GM03348 (cell line): ENCODE measurements around the gene ULK4.
"Not testable (repeated sequence)": the region's sequence is repeated elsewhere in the genome, so short reads cannot be mapped to it uniquely, and the experiment has no call there.

Source experiments
- DNase-seq: peaks from one replicate; pipeline ENCODE4 v3.0.0; 2012; ENCODE audit warnings: low spot score

The ULK4 gene

GRCh38 chr3:41762867-41763266, 199.0 kb downstream of the ULK4 start:
- DNase-seq = not testable (repeated sequence)

GRCh38 chr3:41753651-41754050, 208.3 kb downstream of the ULK4 start:
- DNase-seq = no peak

DNA sequence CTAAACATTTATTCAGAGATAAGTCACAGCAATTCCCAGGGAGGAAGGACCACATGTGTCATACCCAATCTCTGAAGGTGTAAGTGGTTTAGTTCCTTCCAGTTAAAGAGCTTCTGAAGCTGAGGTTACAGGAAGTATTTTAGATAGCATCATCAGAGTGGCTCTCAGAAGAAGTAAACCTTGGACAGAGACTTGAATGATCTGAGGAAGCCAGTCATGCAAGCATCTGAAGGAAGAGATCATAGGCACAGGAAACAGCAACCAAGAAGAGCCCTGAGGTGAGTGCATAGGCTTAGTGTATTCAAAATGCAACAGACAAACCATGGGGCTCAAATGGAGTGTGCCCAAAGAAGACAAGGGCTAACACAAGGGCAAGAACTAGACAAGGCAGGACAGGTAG, 210.3 kb downstream of the ULK4 start:
- DNase-seq = no peak

GRCh38 chr3:41749988-41750387, 211.9 kb downstream of the ULK4 start:
- DNase-seq = no peak

GRCh38 chr3:41746215-41746614, 215.7 kb downstream of the ULK4 start:
- no peak for DNase-seq

- no peak for DNase-seq
Observed at GRCh38 chr3:41742121-41742520, 219.8 kb downstream of the ULK4 start.

GRCh38 chr3:41740374-41740886, 221.5 kb downstream of the ULK4 start:
- no peak for DNase-seq

- DNase-seq = no peak
Observed at GRCh38 chr3:41726891-41727290, 235.0 kb downstream of the ULK4 start.

DNA sequence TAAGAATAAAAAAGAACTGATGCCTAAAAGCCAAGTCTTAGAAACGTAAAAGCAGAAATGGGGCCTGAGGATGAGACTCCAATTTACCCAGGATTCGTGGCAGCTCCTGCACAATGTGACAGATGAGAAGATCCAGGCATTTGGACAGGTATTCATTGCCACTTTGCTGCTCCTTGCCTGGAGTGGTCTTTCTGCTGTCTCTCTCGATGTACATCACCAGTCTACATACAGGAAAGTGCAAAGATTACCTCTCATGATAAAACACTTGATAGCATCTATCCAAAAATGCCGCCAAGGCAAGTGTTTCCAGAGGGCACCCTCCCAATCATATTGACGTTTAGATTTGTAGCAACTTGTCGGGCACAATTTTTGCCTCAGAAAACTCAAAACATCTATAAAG, 244.3 kb downstream of the ULK4 start:
- no peak for DNase-seq

- DNase-seq = peak; percentile 35
Observed at GRCh38 chr3:41716471-41716870, 245.4 kb downstream of the ULK4 start.

- DNase-seq = no peak
Observed at GRCh38 chr3:41715376-41715775, 246.5 kb downstream of the ULK4 start.

GRCh38 chr3:41711651-41712050, 250.3 kb downstream of the ULK4 start:
- DNase-seq = peak; percentile 70

- DNase-seq = peak; percentile 82
Observed at GRCh38 chr3:41710646-41711388, 251.1 kb downstream of the ULK4 start.

DNA sequence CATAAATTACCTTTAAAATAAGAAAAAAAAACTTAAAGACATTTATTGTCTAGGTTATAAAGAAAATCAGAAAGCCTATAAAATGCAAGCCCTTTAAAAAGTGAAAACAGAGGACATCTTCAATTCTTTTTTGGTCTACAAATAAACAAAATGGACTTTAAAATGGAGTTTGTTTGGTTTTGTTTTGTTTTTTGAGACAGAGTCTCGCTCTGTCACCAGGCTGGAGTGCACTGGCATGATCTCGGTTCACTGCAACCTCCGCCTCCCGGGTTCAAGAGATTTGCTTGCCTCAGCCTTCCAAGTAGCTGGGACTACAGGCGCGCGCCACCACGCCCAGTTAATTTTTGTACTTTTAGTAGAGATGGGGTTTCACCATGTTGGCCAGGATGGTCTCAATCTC, 252.7 kb downstream of the ULK4 start:
- DNase-seq = not testable (repeated sequence)

DNA sequence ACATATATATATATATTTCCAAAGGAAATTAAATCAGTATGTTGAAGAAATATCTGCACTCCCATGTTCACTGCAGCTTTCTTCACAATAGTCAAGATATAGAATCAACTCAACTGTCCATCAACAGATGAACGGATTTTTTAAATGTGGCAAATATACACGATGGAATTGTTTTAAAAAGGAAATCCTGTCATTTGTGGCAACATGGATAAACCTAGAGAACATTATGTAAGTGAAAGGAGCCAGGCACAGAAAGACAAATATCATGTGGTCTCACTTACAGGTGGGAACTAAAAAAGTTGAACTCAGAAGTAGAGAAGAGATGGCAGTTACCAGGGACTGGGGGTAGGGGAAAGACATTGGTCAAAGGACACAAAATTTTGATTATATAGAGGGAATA, 253.7 kb downstream of the ULK4 start:
- DNase-seq = no peak

DNA sequence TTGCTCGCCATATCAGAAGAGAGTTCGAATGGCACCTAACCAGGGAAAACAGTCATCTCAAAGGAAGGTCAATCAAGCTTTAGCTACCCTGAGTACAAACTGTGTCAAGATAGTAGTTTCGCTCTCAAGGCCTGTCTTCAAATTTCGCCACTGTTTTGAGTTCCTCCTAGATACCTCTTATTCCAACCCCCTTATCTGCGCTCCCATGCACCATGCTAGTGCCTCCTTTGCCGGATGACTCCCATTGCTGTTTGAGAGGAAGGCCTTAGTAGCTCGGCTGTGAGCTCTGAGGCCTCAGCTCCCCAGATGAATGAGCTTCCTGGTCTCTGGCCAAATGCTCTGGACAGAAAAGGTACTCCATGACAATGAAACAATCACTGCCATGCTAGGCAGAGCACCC, 256.0 kb downstream of the ULK4 start:
- DNase-seq = no peak

GRCh38 chr3:41701191-41701698, 260.7 kb downstream of the ULK4 start:
- no peak for DNase-seq

- no peak for DNase-seq
Observed at GRCh38 chr3:41700155-41700554, 261.7 kb downstream of the ULK4 start.

- DNase-seq = no peak
Observed at GRCh38 chr3:41698898-41699297, 263.0 kb downstream of the ULK4 start.

DNA sequence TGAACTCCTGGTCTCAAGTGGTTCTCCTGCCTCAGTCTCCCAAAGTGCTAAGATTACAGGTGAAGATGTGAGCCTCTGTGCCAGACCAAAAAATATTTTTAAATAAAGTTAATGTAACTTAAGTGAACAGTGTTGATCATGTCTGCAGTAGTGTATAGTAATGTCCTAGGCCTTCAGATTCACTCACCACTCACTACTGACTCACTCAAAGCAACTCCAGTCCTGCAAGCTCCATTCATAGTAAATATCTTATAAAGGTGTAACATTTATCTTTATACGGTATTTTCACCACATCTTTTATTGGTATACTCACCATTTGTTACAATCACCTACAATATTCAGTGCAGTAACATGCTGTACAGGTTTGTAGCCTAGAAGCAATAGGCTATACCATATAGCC, 264.2 kb downstream of the ULK4 start:
- DNase-seq = no peak

GRCh38 chr3:41695806-41696205, 266.1 kb downstream of the ULK4 start:
- DNase-seq = not testable (repeated sequence)

DNA sequence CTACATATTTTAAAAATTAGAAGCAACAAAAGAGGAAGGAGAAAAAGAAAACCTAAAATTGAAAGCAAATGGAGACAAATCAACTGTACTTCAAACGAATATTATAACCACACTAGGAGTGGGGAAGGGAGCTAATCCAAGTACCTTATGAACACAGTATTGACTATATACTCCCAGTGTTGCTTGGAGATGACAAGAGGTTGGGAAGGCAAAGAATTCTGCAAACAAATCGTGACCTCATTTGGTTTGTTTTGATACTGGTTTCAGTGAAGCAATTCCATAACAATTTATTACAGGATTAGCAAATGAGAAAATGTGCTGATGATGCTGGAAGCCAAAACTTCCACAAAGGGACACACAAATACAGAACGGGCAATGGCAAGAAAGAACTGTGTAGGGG, 268.1 kb downstream of the ULK4 start:
- no peak for DNase-seq

GRCh38 chr3:41690766-41691563, 270.9 kb downstream of the ULK4 start:
- DNase-seq = no peak
